Right ventricle myocardium superior (tissue), 1 donor: Measurements from ENCODE around the gene CA10. TPM values are rescaled to one million over a fixed set of nuclear protein-coding genes. Genes with fewer than 3 reads are reported as not detected.
A peak's percentile ranks its signal among the peaks of the same experiment; 100 is the strongest.

Experiments
- ATAC-seq: fragments of 200-7000 bp; cut with Tn5 transposase; one replicate; pipeline ENCODE4 v1.9.1; 2020; ENCODE audit warnings: mild to moderate bottlenecking; ENCODE audit not compliant: poor library complexity
- DNase-seq: peaks from one replicate; pipeline ENCODE4 v3.0.0-alpha.2; 2020
- intact Hi-C: fragments of 100-400 bp; cut with DNase I; formaldehyde crosslinking; loops from one replicate; pipeline ENCODE4 v1.11.2; 2022
- total RNA-seq: library from RNA; stranded (reverse); fragmentation: NEBNext Ultra II Directional; extraction: Animal tissue kit (Norgen Biotek cat#: 25700); gene quantifications from one replicate; pipeline ENCODE4 v1.2.1, GENCODE V29; 2021
- donor health status: DM: no; HTN: yes; CAD: no; lungs with severe emphysema.

CA10 gene
- total RNA-seq, 1 donor from 2014 or later: not detected

GRCh38 chr17:51764387-51764971 lies 394.0 kb downstream of the CA10 start:
- no peak for DNase-seq
- intact Hi-C loops: no loop called here
- peak; percentile 73 for ATAC-seq

- DNase-seq (no peak), ATAC-seq (no peak)
- intact Hi-C loops: no loop called here
These were observed 395.5 kb downstream of the CA10 start for GRCh38 chr17:51763058-51763457.

GRCh38 chr17:51761105-51761504 lies 397.4 kb downstream of the CA10 start:
- no peak for DNase-seq
- intact Hi-C loops: no loop called here
- no peak for ATAC-seq

GRCh38 chr17:51759260-51759659 lies 399.3 kb downstream of the CA10 start:
- ATAC-seq (no peak), DNase-seq (no peak)
- intact Hi-C loops: no loop called here

- intact Hi-C loops: no loop called here
- ATAC-seq: no peak
- DNase-seq: no peak
These were observed 407.4 kb downstream of the CA10 start for GRCh38 chr17:51751072-51751471.

DNA sequence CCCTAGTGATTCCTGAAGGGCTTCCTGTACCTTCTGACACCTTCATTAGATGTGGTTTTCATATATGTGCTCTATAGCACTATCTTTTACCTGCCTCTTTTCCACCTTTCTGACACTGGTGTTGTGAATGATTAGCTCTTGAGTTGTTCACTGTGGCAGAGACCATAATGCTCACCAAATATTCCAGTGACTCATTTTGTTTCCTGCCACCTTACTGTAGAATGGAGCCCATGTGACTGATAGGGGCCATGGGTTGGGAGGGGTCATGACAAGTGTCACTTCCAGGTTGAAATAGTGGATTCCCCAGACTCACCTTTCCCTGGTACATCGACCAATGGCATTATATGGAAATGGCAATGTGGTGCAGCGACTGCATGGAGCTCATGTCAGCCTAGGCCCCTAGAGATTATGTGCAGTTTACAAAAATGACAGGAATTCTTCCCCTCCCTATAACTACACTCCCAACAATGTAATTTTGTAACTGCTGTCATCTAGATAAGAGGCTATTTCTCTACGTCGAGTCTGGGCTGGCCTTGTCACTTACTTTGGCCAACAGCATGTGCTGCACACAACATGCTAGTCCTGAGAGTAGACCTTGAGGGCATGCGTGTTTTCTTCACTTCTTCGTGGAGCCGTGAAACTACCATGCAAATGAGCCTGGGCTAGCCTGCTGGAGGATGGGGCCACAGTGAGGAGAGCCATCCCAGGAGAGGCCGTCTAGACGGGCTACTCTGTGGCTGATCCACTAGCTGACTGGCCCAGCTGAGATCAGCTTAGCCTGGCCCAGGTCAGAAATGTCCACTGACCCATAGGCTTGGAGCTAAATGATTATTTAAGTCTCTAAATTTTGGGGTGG lies 409.5 kb downstream of the CA10 start:
- ATAC-seq: no peak
- intact Hi-C loops: no loop called here
- DNase-seq: no peak

GRCh38 chr17:51746421-51746820 lies 412.1 kb downstream of the CA10 start:
- ATAC-seq: no peak
- no peak for DNase-seq
- intact Hi-C loops: no loop called here

DNA sequence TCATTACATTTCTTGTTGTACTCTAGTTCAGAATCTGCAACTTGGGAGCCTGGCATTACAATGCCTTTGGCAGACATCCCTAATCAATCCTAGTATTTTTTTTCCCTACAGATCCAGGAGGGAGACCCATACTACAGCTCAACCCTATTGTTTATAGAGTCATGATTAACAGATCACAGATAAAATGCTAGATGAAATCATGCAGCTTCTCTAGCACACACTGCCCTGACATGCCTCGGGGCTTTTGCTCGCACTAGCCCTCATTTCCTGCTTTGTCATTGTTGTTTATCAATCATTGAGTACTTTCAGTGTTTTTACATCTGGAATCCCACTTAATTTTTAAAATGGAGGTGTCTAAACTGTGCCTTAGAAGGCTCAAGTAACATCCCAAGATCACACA lies 412.5 kb downstream of the CA10 start:
- intact Hi-C loops: no loop called here
- no peak for ATAC-seq
- DNase-seq: no peak

GRCh38 chr17:51743477-51743876 lies 415.0 kb downstream of the CA10 start:
- ATAC-seq (no peak), DNase-seq (no peak)
- intact Hi-C loops: no loop called here

DNA sequence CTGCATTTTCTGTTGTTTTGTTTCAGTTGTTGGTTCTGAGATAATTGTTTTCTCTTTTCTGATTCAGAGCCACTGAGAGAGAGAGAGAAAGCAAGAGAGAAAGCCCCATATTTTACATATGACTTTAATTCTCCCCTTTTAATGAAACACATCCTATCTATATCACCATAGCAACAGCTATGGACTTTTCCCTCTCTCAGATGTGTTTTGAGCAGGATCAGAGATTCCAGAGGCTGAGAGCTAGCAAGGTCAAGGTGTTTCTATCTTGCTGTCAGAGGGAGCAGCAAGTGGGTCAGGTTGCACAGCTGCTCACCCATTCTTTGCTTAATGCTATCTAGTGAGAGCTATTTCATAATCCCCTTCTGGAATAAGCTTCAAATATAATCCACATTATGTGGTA lies 415.9 kb downstream of the CA10 start:
- intact Hi-C loops: no loop called here

DNA sequence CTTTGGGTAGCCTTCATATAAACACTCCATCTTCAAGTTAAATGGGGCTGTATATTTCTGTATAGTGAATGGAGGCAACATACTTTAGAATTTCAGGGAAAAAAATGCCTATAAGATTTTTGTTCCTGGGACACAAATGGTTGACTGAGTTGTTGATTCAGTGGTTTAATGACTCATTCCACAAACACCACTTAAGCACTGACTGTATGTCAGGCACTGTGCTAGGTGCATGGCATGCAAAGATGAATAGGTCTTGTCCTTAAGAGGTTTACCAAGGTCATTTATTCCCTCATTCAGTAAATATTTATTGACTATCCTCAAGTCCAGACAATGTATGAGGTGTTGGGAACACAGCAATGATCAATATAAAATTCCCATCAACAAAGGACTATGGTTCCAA lies 417.1 kb downstream of the CA10 start:
- intact Hi-C loops: no loop called here
- ATAC-seq: no peak
- no peak for DNase-seq

More for the DNA sequence above, 415.9 kb downstream of the CA10 start:
- DNase-seq (no peak), ATAC-seq (no peak)

- intact Hi-C loops: no loop called here
- no peak for ATAC-seq
These were observed 418.0 kb downstream of the CA10 start for GRCh38 chr17:51740531-51740930.

DNA sequence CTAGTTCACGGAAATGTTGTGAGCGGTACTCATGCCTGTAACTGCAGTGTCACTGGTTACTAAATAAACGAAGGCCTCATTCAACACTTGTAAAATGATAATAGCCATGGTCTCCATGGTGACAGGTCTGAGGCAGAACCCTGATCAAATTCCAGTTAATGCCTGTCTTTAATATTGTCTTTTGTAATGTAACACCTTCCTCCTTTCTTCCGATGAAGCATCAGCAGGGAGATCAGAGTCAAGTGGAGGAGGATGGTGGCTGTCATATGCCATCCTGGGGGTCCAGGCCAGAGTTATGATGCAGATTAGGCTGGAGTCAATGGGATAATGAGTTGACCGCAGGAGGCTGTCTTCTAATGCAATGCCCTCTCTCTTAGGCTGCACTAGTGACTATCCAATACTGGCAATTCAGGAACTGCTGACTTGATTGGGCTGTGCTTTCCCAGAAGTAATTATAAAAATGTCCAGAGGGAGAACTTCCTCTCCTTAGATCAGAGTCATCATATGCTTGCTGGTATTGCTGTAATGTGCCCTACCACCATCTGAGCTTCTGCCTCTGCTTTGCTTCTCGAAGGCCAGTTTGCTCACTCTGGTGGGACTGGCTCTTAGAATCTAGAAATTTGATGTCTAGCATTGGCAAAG lies 419.1 kb downstream of the CA10 start:
- intact Hi-C loops: no loop called here
- DNase-seq (no peak), ATAC-seq (no peak)

More at GRCh38 chr17:51740531-51740930, 418.0 kb downstream of the CA10 start:
- DNase-seq: no peak

GRCh38 chr17:51736356-51736755 lies 422.2 kb downstream of the CA10 start:
- DNase-seq (no peak), ATAC-seq (no peak)
- intact Hi-C loops: no loop called here

DNA sequence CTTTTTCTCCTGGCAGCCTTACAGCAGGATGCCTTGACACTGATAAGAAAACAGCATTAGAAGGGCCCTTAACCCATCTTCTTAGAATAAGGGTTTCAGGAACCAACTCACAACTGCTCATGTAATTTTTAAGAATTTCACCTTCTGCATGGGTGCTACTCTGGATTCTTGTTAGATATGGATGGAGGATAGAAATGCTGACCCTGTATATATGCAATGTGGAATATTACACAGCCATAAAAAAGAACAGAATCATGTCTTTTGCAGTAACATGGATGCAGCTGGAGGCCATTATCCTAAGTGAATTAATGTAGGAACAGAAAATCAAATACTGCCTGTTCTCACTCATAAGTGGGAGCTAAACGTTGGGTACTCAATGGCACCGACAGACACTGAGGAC lies 423.5 kb downstream of the CA10 start:
- ATAC-seq: no peak
- no peak for DNase-seq
- intact Hi-C loops: no loop called here

DNA sequence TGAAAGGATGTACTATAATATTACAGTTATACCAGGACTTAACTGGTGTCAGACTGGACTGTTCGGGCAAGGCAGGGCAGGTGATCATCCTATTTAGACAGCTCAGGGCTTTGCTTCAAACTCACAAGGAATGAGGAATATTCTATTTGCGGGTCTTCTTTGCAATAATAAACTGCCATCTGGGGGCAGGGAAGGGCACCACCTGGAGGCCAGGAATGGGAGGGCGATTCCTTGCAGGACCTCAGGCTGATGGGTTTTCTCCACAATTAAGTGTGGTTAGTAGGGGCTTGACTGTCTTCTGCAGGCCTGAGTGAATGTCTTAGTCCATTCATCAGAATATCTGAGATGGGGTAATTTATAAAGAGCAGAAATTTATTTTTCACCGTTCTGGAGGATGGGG lies 424.1 kb downstream of the CA10 start:
- ATAC-seq (no peak), DNase-seq (no peak)
- intact Hi-C loops: no loop called here

- ATAC-seq: no peak
- intact Hi-C loops: no loop called here
- DNase-seq: no peak
These were observed 425.3 kb downstream of the CA10 start for GRCh38 chr17:51733166-51733565.

- no peak for DNase-seq
- ATAC-seq: no peak
- intact Hi-C loops: no loop called here
These were observed 426.4 kb downstream of the CA10 start for GRCh38 chr17:51731941-51732722.

GRCh38 chr17:51730303-51731050 lies 428.0 kb downstream of the CA10 start:
- no peak for DNase-seq

More at GRCh38 chr17:51730303-51731050, 428.0 kb downstream of the CA10 start:
- ATAC-seq: no peak
- intact Hi-C loops: no loop called here
